Hypothalamus (tissue), 51 donors: ENCODE results near the gene TOP2A.

Experiments
- DNase-seq, 51 donors: peaks; one replicate each; lab custom pipeline; 2025; lab: John Stamatoyannopoulos, UW

Gene TOP2A

GRCh38 chr17:40417609-40418427 is at the start of gene TOP2A:
Gene TOP2A, minus strand, starts transcription at chr17:40417896. Its CDS starts 105 bp downstream, at chr17:40417791.
- DNase-seq = peak; percentile 39 to 99 (median 92)

- DNase-seq = no peak
Measured at GRCh38 chr17:40467281-40467867, 49.7 kb upstream of the TOP2A start.

- no peak for DNase-seq
Measured at GRCh38 chr17:40466298-40466971, 48.7 kb upstream of the TOP2A start.

GRCh38 chr17:40464392-40464855 is 46.7 kb upstream of the TOP2A start:
- DNase-seq = no peak

- DNase-seq = no peak
Measured at GRCh38 chr17:40463122-40463550, 45.4 kb upstream of the TOP2A start.

- no peak for DNase-seq
Measured at GRCh38 chr17:40462343-40463121, 44.8 kb upstream of the TOP2A start.

GRCh38 chr17:40461732-40462342 is 44.1 kb upstream of the TOP2A start:
- DNase-seq = no peak

- no peak for DNase-seq
Measured at GRCh38 chr17:40460968-40461731, 43.5 kb upstream of the TOP2A start.

GRCh38 chr17:40460604-40460967 is 42.9 kb upstream of the TOP2A start:
- no peak for DNase-seq

GRCh38 chr17:40459636-40460603 is 42.2 kb upstream of the TOP2A start:
- DNase-seq = no peak

- no peak for DNase-seq
Measured at GRCh38 chr17:40458851-40459482, 41.3 kb upstream of the TOP2A start.

GRCh38 chr17:40457964-40458791 is 40.5 kb upstream of the TOP2A start:
- DNase-seq = peak in 1 of 51 donors; percentile 14

GRCh38 chr17:40457369-40457768 is 39.7 kb upstream of the TOP2A start:
- DNase-seq = no peak

GRCh38 chr17:40456396-40456951 is 38.8 kb upstream of the TOP2A start:
- no peak for DNase-seq

GRCh38 chr17:40454613-40454995 is 36.9 kb upstream of the TOP2A start:
- no peak for DNase-seq

GRCh38 chr17:40453881-40454612 is 36.4 kb upstream of the TOP2A start:
- no peak for DNase-seq
